Dermis microvascular lymphatic vessel endothelial cell (primary cell): ENCODE data around the gene APC. TPM values are rescaled to one million over a fixed set of nuclear protein-coding genes. Genes with fewer than 3 reads are reported as not detected.
"Not testable (repeated sequence)": the region's sequence is repeated elsewhere in the genome, so short reads cannot be mapped to it uniquely, and the experiment has no call there.

Source experiments
- DNase-seq, 2 donors: peaks; one replicate each; pipeline versions ENCODE4 v3.0.0 to v3.0.0-alpha.2; 2010; ENCODE audit warnings: low read depth in 2 of 2
- total RNA-seq: library from RNA; depleted of rRNA; stranded (reverse); fragments of >200 nt; gene quantifications from 2 replicates; pipeline ENCODE4 v1.2.1, GENCODE V29; 2014

Gene APC
- total RNA-seq, 1 donor from 2014 or later = 44.9 TPM

DNA sequence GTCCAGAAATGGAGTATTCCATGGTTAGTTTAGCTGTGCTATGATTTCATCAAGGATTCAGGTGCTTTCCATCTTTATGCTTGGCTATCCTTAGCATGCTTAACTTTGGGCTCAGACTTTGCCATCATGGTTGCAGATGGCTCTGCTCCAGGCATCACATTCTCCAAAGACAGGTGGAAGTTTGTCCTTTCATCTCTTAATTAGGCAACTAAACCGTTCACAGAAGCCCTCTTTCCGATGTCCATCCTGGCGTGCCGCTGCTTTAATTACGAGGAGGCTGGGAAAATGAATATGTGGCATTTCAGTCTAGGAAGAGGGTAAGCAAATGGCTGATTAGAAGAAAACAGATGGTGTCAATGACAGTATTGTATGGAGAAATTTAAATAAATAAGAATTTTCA, 24.5 kb upstream of the APC start:
- no peak for DNase-seq

- DNase-seq = not testable (repeated sequence)
These were observed 20.8 kb upstream of the APC start for GRCh38 chr5:112716895-112717294.

GRCh38 chr5:112717506-112718082, 20.1 kb upstream of the APC start:
- no peak for DNase-seq

DNA sequence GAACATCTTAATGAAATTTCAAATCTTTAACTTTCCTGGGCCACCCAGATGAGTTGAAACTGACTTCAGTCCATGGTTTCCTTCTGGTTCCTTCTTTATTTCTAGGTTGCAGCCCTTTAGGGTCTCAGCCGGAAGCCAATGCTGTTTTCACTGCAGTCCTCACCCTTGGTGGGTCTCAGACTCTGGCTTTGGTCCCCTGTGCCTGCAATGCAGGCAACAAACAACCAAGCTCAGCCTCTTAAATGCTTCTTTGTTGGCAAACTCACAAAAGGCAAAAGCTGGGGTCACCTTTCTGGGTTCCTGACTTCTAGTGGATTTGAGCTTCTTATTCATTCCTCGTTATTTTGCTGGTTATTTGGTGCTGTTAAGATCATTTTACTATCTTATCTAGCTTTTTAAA, 19.3 kb upstream of the APC start:
- DNase-seq = no peak

GRCh38 chr5:112720576-112720975, 17.1 kb upstream of the APC start:
- no peak for DNase-seq

GRCh38 chr5:112724901-112725300, 12.8 kb upstream of the APC start:
- no peak for DNase-seq

GRCh38 chr5:112729630-112730029, 8.1 kb upstream of the APC start:
- no peak for DNase-seq

DNA sequence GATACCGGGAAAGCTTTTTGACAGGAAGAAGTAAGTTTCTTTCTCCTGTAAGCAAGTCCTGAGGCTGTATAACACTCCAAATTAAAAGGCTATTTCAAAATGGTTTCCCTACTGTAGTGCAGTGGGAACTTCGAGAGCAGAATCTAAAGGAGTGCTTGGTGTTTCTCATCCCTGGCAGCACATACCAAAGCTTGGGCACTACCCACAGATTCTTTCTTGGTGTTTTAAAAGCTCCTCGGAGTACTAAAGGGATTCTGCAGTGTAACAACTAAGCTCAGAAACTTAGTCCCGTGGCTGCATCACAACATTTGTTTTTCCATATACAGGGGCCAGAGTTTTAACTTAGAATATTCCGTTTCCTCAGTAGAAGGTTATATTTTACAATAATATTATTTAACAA, 5.6 kb upstream of the APC start:
- DNase-seq = no peak

DNA sequence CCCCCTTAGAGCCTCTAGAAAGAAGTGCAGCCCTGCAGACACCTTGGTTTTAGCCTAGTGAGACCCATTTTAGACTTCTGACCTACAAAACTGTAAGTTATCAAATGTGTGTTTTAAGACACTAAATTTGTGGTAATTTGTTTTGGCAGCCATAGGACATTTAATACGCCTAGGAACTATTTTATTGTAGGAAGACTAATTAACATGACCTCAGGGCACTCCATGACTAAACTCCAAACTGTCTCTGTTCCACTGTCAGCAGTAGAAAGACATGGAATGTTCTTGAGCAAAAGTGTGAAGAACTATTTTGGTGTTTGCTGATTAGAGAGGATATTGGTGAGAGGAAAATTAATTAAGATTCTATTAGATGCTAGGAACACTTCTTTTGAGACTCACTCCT, 4.1 kb upstream of the APC start:
- DNase-seq = no peak

DNA sequence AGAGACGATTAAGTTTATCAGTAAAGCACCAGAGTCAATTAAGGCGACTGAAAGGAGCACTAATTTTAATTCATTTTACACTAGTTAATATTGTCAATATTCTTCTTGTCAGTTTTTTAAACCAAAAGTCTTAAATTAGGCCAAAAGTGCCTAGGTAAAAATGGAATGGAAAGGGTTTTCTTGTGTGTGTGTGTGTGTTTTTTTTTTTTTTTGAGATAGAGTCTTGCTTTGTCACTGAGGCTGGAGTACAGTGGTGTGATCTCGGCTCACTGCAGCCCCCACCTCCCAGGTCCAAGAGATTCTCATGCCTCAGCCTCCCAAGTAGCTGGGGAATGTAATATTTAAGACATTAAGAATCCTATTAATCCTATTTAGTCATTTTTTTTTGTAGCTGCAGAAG, 3.1 kb upstream of the APC start:
- no peak for DNase-seq

DNA sequence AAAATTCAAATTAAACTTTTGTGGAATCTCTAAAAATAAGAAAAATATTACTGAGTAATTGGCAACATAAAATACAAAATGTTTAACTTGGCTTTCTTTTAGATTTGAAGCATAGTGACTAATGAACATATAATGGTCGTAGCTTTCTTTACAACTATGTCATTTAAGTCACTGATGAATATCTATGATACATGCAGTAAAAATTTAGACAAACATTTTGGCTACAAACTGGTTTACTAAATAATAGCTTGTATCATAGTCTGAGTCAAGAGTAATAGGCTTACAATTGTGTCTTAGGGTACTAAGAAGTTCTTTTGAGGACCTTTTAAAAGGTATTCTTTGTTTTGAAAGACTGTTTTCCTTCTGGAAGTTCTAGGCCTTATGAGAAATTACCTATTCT, 2.0 kb upstream of the APC start:
- DNase-seq = peak in 1 of 2 donors; percentile 5

DNA sequence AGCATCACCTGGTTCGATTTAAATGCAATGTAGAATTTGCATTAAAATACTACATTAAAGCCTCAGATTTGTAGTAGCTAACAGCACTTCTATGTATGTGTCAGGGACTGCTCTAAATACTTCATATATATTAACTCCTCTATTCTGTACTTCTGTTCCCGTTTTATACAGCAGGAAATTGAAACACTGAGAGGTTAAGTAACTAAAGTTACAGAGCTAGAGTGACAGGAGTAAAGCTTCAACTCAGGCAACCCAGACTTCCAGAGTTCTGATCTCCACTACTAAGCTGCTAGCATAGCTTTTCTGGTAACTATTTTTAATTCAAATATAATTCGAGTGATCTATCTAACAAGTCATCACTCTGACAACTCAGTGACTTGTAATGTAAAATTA, 619 bp upstream of the APC start:
- no peak for DNase-seq

GRCh38 chr5:112738191-112738560, 491 bp downstream of the APC start:
- DNase-seq = peak; percentile 7 to 33

DNA sequence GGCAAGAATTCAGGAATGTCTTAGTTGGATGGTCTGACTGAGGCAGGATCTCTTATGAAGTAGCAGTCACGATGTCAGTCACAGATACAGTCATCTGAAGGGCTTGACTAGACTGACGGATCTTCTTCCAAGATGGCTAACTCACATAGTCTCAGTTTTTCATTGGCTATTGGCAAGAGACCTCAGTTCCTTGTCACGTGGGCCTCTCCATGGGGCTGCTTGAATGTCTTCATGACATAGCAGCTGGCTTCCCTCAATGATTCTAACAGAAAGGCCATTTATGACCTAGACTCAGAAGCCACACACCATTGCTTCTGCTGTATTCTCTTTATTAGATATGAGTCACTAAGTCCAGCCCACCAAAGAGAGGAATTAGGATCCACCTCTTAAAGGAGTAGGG, 4.7 kb downstream of the APC start:
- no peak for DNase-seq

GRCh38 chr5:112743631-112744030, 5.9 kb downstream of the APC start:
- no peak for DNase-seq

DNA sequence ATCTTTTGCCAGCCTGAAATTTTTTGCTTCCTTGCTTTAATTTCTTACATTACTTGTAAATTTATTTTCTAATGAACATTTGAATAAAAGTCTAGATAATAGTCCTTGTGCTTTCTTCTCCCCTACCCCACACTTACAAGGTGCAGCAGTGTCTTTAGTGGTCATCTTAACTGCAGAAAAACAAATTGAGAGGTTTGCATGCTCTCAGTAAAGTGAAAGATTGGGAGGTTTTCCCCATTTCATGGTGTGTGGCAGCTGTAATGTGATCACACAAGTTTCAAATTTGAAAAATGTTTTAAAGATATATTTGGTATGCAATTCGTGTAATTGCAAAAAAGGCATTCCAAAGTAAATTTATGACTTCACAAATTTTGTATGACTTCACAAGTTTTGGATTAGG, 14.7 kb downstream of the APC start:
- no peak for DNase-seq

GRCh38 chr5:112755703-112756102, 18.0 kb downstream of the APC start:
- no peak for DNase-seq

DNA sequence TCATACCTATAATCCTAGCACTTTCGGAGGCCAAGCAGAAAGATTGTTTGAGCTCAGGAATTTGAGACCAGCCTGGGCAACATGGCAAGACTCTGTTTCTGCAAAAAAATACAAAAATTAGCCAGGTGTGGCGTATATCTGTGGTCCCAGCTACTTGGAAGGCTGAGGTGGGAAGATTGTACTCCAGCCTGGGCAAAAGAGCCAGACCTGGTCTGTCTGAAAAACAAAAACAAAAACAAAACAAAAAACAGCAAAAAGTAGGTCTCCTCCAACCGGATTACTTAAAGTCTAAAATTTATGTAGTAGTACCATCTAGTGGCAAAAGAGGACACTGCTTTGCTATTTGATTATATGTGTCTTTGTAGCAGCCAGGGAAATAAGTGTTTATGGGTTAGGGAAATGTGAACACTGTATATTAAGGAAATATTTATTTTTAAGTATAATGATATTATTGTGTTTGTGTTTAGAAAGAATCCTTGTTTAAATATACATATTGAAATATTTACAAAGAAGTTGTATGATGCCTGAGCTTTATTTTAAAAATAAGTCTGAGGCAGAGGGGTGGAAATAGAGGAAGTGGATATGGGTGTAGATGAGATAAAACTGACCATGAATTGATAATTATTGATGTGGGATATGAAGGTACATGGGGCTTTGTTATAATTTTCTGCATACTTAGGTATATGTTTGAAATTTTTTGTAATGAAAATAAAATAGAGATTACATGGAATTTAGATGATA, 20.0 kb downstream of the APC start:
- peak; percentile 62 to 70 for DNase-seq

DNA sequence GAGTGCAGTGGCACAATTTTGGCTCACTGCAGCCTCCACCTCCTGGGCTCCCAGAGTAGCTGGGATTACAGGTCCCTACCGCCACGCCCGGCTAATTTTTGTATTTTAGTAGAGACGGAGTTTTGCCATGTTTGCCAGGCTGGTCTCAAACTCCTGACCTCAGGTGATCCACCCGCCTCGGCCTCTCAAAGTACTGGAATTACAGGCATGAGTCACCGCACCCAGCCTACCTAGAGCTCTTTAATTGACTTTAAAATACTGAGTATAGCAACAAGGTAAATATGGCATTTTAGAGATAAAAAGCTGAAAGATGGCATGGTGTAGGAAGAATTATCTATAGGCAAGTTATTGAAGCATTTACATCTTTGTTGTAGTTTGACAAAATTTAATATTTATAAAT, 21.0 kb downstream of the APC start:
- no peak for DNase-seq

DNA sequence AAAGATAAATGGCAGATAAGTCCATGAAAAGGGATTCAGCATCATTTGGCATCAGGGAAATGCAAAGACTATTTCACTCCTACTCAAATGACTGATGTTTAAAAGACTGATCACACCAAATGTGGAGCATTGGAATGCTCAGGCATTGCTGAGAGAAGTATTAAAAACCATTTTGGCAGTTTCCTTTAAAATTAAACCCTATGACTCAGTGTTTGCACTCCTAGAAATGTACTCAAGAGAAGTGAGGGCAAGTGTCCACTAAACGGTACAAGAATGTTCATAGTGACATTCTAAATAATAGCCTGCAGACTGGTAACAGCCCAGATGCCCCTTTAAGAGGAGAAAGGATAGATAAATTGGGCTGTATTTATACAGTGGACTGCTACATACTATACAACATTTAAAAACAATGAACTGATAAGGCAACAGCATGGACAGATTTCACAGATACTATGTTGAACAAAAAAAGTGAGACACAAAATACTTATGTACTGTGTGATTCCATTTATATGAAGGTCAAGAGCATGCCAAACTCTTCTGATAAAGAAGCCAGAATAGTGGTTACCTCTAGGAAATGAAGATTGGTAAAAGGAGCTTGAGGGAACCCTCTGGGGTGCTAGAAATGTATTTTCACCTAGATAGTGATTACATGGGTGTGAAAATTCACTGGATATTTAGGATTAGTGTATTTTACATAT, 24.6 kb downstream of the APC start:
- no peak for DNase-seq

DNA sequence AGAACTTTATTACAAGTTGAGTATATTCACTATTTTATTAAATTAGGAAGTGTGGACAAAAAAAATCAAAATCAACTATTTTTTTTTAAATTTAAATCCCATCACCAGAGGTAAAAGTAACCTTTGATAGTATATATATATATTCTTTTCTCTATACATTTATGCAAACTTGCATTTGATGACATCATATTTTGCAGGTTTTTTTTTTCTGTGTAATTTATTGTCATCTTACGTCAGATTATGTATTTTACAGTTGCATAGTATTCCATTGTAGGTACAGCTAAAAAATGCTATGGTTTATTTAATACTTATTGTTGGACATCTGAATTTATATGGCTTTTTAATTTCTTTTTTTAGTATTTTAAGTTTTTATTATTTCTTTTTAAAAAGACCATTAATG, 25.5 kb downstream of the APC start:
- DNase-seq = no peak

DNA sequence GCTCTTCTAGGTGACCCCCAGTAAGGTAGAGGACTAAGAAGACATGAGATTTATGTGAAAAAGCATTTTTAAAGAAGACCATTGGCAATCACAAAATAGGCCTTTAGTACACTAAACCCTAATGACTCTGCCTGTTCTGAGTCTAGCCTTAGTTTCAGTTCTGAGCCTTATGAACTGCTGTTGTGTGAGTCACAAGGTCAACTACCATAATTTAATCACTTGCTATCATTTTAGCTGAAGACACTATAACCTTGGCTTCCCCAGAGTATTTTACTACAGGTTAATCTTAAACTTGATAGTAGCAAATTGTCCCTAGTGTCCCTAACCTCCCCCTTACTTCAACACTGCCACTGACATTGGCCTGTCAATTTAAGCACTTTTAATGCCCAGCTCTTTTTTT, 34.4 kb downstream of the APC start:
- DNase-seq = no peak

DNA sequence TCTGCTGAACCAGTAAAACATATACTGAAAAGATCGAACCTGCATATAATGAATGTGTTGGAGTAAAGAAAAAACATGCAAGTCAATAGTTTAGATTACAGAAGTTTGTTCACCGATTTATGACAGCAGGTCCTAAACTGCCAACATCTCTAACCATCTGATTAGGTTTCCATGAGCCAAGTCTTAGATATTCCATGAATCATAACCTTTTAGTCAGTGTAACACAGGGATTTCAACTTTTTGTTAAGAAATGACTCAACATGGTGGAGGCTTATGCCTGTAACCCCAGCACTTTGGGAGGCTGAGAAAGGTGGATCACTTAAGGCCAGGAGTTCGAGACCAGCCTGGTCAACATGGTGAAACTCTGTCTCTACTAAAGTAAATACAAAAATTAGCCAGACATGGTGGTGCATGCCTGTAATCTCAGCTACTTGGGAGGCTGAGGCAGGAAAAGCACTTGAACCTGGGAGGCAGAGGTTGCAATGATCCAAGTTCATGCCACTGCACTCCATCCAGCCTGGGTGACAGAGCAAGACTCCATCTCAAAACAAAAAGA, 38.7 kb downstream of the APC start:
- no peak for DNase-seq
